ENCODE results near the gene SLC15A1. TPM values are rescaled to one million over a fixed set of nuclear protein-coding genes. Genes with fewer than 3 reads are reported as not detected.
A peak's percentile ranks its signal among the peaks of the same experiment; 100 is the strongest.

SLC15A1 gene
- polyA plus RNA-seq, 3 donors: not detected

- no peak overlapping the region for H3K9ac ChIP-seq (ENCODE audit: insufficient read depth, low read length, poor library complexity, severe bottlenecking)
- no peaks in the 10 kb centered on the region for H3K36me3 Mint-ChIP-seq
- H3K79me2 ChIP-seq (ENCODE audit: insufficient read depth, low read length): no peaks in the 10 kb centered on the region
- no peaks in the 10 kb centered on the region for H3K9me3 ChIP-seq (replicated peaks in 1 of 2; ENCODE audit: control insufficient read depth in 1 of 2, insufficient read depth in 1 of 2, low read length in 2 of 2)
- no peak overlapping the region for H3K4me2 ChIP-seq (replicated peaks; ENCODE audit: extremely low read depth, low read length, poor library complexity, severe bottlenecking)
- no peak for TF ChIP-seq CTCF (IDR thresholded peaks at IDR 0.05)
- H3K4me3 Mint-ChIP-seq: no peak overlapping the region
- peaks cover 2 to 6% (median 4%) of the 10 kb centered on the region in 3 donors for H3K27me3 Mint-ChIP-seq (ENCODE audit: low read depth in 3 of 3)
- intact Hi-C loops (cut with micrococcal nuclease): no loop called here
- 96% methylated on average over 9 of the region's 10 CpGs for WGBS (ENCODE audit: insufficient coverage)
- H3K9me3 Mint-ChIP-seq: no peaks in the 10 kb centered on the region
- H3K4me1 ChIP-seq (ENCODE audit: control insufficient read depth in 1 of 2, insufficient read depth in 2 of 2, low read length in 2 of 2): no peaks in the 10 kb centered on the region
- peak overlapping the region in 1 of 7 donors; percentile 42 for H3K27ac Mint-ChIP-seq
- H2AFZ ChIP-seq (ENCODE audit: insufficient read depth, low read depth, low read length, poor library complexity, severe bottlenecking): no peak overlapping the region
- no peaks in the 10 kb centered on the region for H3K4me1 Mint-ChIP-seq
- DNase-seq: no peak
- no peaks in the 10 kb centered on the region for H4K20me1 ChIP-seq (ENCODE audit: insufficient read depth, low read length)
- H3K36me3 ChIP-seq (replicated peaks in 1 of 2; ENCODE audit: control insufficient read depth in 1 of 2, insufficient read depth in 2 of 2, low read length in 2 of 2): no peaks in the 10 kb centered on the region
- no peak overlapping the region for H3K27ac ChIP-seq (ENCODE audit: low read depth in 1 of 2, low read length in 2 of 2)
- no peaks in the 10 kb centered on the region for H3K27me3 ChIP-seq (ENCODE audit: control insufficient read depth in 2 of 2, insufficient read depth in 2 of 2, low read length in 2 of 2)
- no peak overlapping the region for H3K4me3 ChIP-seq (replicated peaks in 1 of 3; ENCODE audit: low read depth in 2 of 3, low read length in 3 of 3)
Measured at GRCh38 chr13:98801626-98802418, 49.4 kb upstream of the SLC15A1 start.

- H3K36me3 ChIP-seq (replicated peaks in 1 of 2; ENCODE audit: control insufficient read depth in 1 of 2, insufficient read depth in 2 of 2, low read length in 2 of 2): no peaks in the 10 kb centered on the region
Measured at GRCh38 chr13:98800078-98800477, 47.6 kb upstream of the SLC15A1 start.

More at GRCh38 chr13:98800078-98800477, 47.6 kb upstream of the SLC15A1 start:
- Mint-ChIP-seq H3K36me3 (no peaks in the 10 kb centered on the region), H3K27me3 (ENCODE audit: low read depth in 3 of 3) (peaks cover 4 to 6% (median 6%) of the 10 kb centered on the region in 3 donors), H3K4me1 (no peaks in the 10 kb centered on the region), H3K4me3 (no peak overlapping the region), H3K27ac (no peak overlapping the region), H3K9me3 (no peaks in the 10 kb centered on the region)
- H3K9ac ChIP-seq (ENCODE audit: insufficient read depth, low read length, poor library complexity, severe bottlenecking): no peak overlapping the region
- intact Hi-C loops (cut with micrococcal nuclease): no loop called here
- H3K79me2 ChIP-seq (ENCODE audit: insufficient read depth, low read length): no peaks in the 10 kb centered on the region
- no peaks in the 10 kb centered on the region for H3K27me3 ChIP-seq (ENCODE audit: control insufficient read depth in 2 of 2, insufficient read depth in 2 of 2, low read length in 2 of 2)
- H3K4me2 ChIP-seq (replicated peaks; ENCODE audit: extremely low read depth, low read length, poor library complexity, severe bottlenecking): no peak overlapping the region
- H3K27ac ChIP-seq (ENCODE audit: low read depth in 1 of 2, low read length in 2 of 2): no peak overlapping the region
- H2AFZ ChIP-seq (ENCODE audit: insufficient read depth, low read depth, low read length, poor library complexity, severe bottlenecking): no peak overlapping the region
- H3K9me3 ChIP-seq (replicated peaks in 1 of 2; ENCODE audit: control insufficient read depth in 1 of 2, insufficient read depth in 1 of 2, low read length in 2 of 2): no peaks in the 10 kb centered on the region
- H3K4me3 ChIP-seq (replicated peaks in 1 of 3; ENCODE audit: low read depth in 2 of 3, low read length in 3 of 3): no peak overlapping the region
- 94% methylated on average over 8 of the region's 14 CpGs for WGBS (ENCODE audit: insufficient coverage)
- no peaks in the 10 kb centered on the region for H4K20me1 ChIP-seq (ENCODE audit: insufficient read depth, low read length)
- DNase-seq: no peak
- TF ChIP-seq CTCF (IDR thresholded peaks at IDR 0.05): no peak
- H3K4me1 ChIP-seq (ENCODE audit: control insufficient read depth in 1 of 2, insufficient read depth in 2 of 2, low read length in 2 of 2): no peaks in the 10 kb centered on the region

Data from CD14-positive monocyte (primary cell).